GM23338 (cell line): ENCODE data around the gene FHOD1. TPM values are rescaled to one million over a fixed set of nuclear protein-coding genes. Genes with fewer than 3 reads are reported as not detected.

Experiments
- ATAC-seq: fragments of 200-7000 bp; cut with Tn5 transposase; 3 replicates; pipeline ENCODE4 v1.9.1; 2020
- DNase-seq: peaks from one replicate; pipeline ENCODE4 v3.0.0-alpha.2; 2015; ENCODE audit warnings: low spot score
- H2AFZ ChIP-seq: fragments of 200-600 bp; sonication (generic); 2 replicates; pipeline ENCODE4 v1.8.0; 2016; ENCODE audit warnings: antibody characterized with exemption, mild to moderate bottlenecking, moderate library complexity
- H3F3A ChIP-seq: fragments of 200-600 bp; sonication (generic); replicated peaks from 2 replicates; pipeline ENCODE4 v1.8.0; 2017; ENCODE audit warnings: antibody characterized with exemption, mixed run types, low read depth
- H3K27ac ChIP-seq: fragments of 200-600 bp; sonication (generic); 2 replicates; pipeline ENCODE4 v1.6.1; 2016; ENCODE audit warnings: low read depth
- H3K27me3 ChIP-seq: fragments of 200-600 bp; sonication (generic); 2 replicates; pipeline ENCODE4 v1.8.0; 2016; ENCODE audit warnings: mild to moderate bottlenecking, mixed run types, moderate library complexity; ENCODE audit not compliant: insufficient read depth
- H3K36me3 ChIP-seq: fragments of 200-600 bp; sonication (generic); 2 replicates; pipeline ENCODE4 v1.8.0; 2016; ENCODE audit warnings: mild to moderate bottlenecking; ENCODE audit not compliant: insufficient read depth
- H3K4me1 ChIP-seq: fragments of 200-600 bp; sonication (generic); 2 replicates; pipeline ENCODE4 v1.8.0; 2016; ENCODE audit warnings: mild to moderate bottlenecking, moderate library complexity; ENCODE audit not compliant: insufficient read depth
- H3K4me2 ChIP-seq: fragments of 200-600 bp; sonication (generic); 2 replicates; pipeline ENCODE4 v1.7.1; 2017; ENCODE audit warnings: mixed run types
- H3K4me3 ChIP-seq: fragments of 200-600 bp; sonication (generic); 2 replicates; pipeline ENCODE4 v1.6.1; 2016; ENCODE audit warnings: mixed run types
- H3K79me2 ChIP-seq: fragments of 200-600 bp; sonication (generic); replicated peaks from 2 replicates; pipeline ENCODE4 v1.8.0; 2017; ENCODE audit warnings: mild to moderate bottlenecking; ENCODE audit not compliant: insufficient read depth
- H3K9me2 ChIP-seq: fragments of 200-600 bp; sonication (generic); 2 replicates; pipeline ENCODE4 v1.8.0; 2017; ENCODE audit not compliant: insufficient read depth
- H4K20me1 ChIP-seq: fragments of 200-600 bp; sonication (generic); replicated peaks from 2 replicates; pipeline ENCODE4 v1.8.0; 2017; ENCODE audit warnings: mild to moderate bottlenecking; ENCODE audit not compliant: insufficient read depth
- H3K27ac Mint-ChIP-seq: 2 replicates; pipeline ENCODE4 v1.8.0; 2020; ENCODE audit warnings: inconsistent platforms, mild to moderate bottlenecking, moderate library complexity, mixed read lengths
- H3K27me3 Mint-ChIP-seq: 3 replicates; pipeline ENCODE4 v1.8.0; 2022; ENCODE audit warnings: low read depth, mild to moderate bottlenecking, moderate library complexity, mixed read lengths, inconsistent platforms; ENCODE audit not compliant: insufficient read depth, poor library complexity
- H3K36me3 Mint-ChIP-seq: 3 replicates; pipeline ENCODE4 v1.8.0; 2021; ENCODE audit warnings: low read depth, mild to moderate bottlenecking, inconsistent platforms, moderate library complexity, mixed read lengths
- H3K4me1 Mint-ChIP-seq: 3 replicates; pipeline ENCODE4 v1.8.0; 2020; ENCODE audit warnings: mild to moderate bottlenecking, inconsistent platforms, mixed read lengths
- H3K4me3 Mint-ChIP-seq: 3 replicates; pipeline ENCODE4 v1.8.0; 2021; ENCODE audit warnings: moderate library complexity, mild to moderate bottlenecking, inconsistent platforms, mixed read lengths
- H3K9me3 Mint-ChIP-seq: 3 replicates; pipeline ENCODE4 v1.8.0; 2020; ENCODE audit warnings: moderate library complexity, mild to moderate bottlenecking, inconsistent platforms, mixed read lengths
- CREB1 ChIP-seq: fragments of 250-450 bp; sonication (Bioruptor Pico); IDR thresholded peaks from 2 replicates; pipeline ENCODE4 v1.5.0; 2020; ENCODE audit warnings: low read depth, mild to moderate bottlenecking, moderate library complexity
- EZH2 ChIP-seq: fragments of 200-600 bp; sonication (generic); IDR thresholded peaks from one replicate; pipeline ENCODE4 v1.8.0; 2017; ENCODE audit warnings: antibody characterized with exemption, mild to moderate bottlenecking, low read depth; ENCODE audit not compliant: unreplicated experiment
- EZH2phosphoT487 ChIP-seq: fragments of 200-600 bp; sonication (generic); IDR thresholded peaks from one replicate; pipeline ENCODE4 v1.8.1; 2018; ENCODE audit warnings: antibody characterized with exemption; ENCODE audit not compliant: unreplicated experiment
- JUNB ChIP-seq: IDR thresholded peaks from one replicate; pipeline ENCODE4 v1.6.1; 2016; ENCODE audit warnings: antibody characterized with exemption; ENCODE audit not compliant: unreplicated experiment
- NANOG ChIP-seq: IDR thresholded peaks from 2 replicates; pipeline ENCODE4 v1.6.1; 2016; ENCODE audit warnings: antibody characterized with exemption, borderline replicate concordance
- POLR2AphosphoS5 ChIP-seq: IDR thresholded peaks from 2 replicates; pipeline ENCODE4 v1.6.1; 2016; ENCODE audit warnings: antibody characterized with exemption, low read depth
- STAT1 ChIP-seq: IDR thresholded peaks from one replicate; pipeline ENCODE4 v1.6.1; 2016; ENCODE audit warnings: antibody characterized with exemption; ENCODE audit not compliant: unreplicated experiment
- ZNF114 ChIP-seq: fragments of 250-450 bp; sonication (Bioruptor Pico); IDR thresholded peaks from 2 replicates; pipeline ENCODE4 v1.5.0; 2020; ENCODE audit warnings: mild to moderate bottlenecking, moderate library complexity
- ZNF331 ChIP-seq: fragments of 250-450 bp; sonication (Bioruptor Pico); IDR thresholded peaks from 2 replicates; pipeline ENCODE4 v1.5.0; 2020; ENCODE audit warnings: low read depth, mild to moderate bottlenecking, moderate library complexity
- polyA plus RNA-seq: library from polyadenylated mRNA; unstranded; fragments of >200 nt; fragmentation: Nextera tagmentation; extraction: Ambion mirVana; gene quantifications from 2 replicates; pipeline ENCODE4 v1.2.1, GENCODE V29; 2016
- total RNA-seq: library from RNA; depleted of rRNA; stranded (reverse); fragments of >200 nt; shearing (Covaris generic); gene quantifications from 2 replicates; pipeline ENCODE4 v1.2.3, GENCODE V29; 2014
- TF ChIP-seq, protein P1 (sequence below): IDR thresholded peaks from one replicate; pipeline ENCODE4 v1.6.1; 2018; ENCODE audit warnings: antibody characterized with exemption; ENCODE audit not compliant: unreplicated experiment
- TF ChIP-seq, protein P2 (sequence below): fragments of 250-450 bp; sonication (Bioruptor Pico); IDR thresholded peaks from 2 replicates; pipeline ENCODE4 v1.5.0; 2020; ENCODE audit warnings: mild to moderate bottlenecking, moderate library complexity
- TF ChIP-seq, protein P3 (sequence below): IDR thresholded peaks from 2 replicates; pipeline ENCODE4 v1.6.1; 2016; ENCODE audit warnings: antibody characterized with exemption
- TF ChIP-seq, protein P4 (sequence below), 2 experiments: fragments of 200-600 bp in 1 of 2; sonication (generic) in 1 of 2; conservative IDR thresholded peaks; 2 replicates each; pipeline versions ENCODE4 v1.5.1 to v1.6.1; 2016 to 2017; ENCODE audit warnings: antibody characterized with exemption in 2 of 2, low read depth in 2 of 2, mild to moderate bottlenecking in 2 of 2, moderate library complexity in 1 of 2

Gene FHOD1
- total and polyA plus RNA-seq, 2 experiments from 2014 or later = 26.2 to 52.7 TPM

DNA sequence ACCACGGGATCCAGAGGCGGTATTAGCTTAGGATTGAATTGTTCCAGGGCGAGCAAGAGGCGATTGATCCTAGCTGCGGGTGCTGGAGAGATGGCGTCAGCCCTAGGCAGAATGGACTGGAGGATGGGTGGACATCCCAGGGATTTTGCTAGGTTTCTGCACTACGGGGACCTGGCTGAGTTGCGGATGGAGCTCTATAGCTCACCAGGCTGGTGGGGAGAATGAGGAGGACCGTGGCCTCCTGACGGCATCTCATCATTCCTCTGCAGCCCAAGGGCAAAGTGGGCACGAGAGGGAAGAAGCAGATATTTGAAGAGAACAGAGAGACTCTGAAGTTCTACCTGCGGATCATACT, 19.7 kb downstream of the FHOD1 start:
- Histone ChIP-seq H2AFZ (peak overlapping the region; percentile 70; the same call in 1 of the 2 replicates), H3K27me3 (no peaks in the 10 kb centered on the region), H3K79me2 (peaks cover 11% of the 10 kb centered on the region), H3K4me1 (peaks cover 3% of the 10 kb centered on the region; the same call in 1 of the 2 replicates), H3F3A (no peaks in the 10 kb centered on the region), H4K20me1 (peaks cover 5% of the 10 kb centered on the region; the same call in 1 of the 2 replicates), H3K36me3 (peaks cover 9% of the 10 kb centered on the region; the same call in 1 of the 2 replicates), H3K9me2 (no peaks in the 10 kb centered on the region), H3K4me3 (peak overlapping the region; percentile 86), H3K4me2 (peak overlapping the region; percentile 93), H3K27ac (peak overlapping the region; percentile 81; the same call in 1 of the 2 replicates)
- H3K27me3 Mint-ChIP-seq = peaks cover 20% of the 10 kb centered on the region
- no peak for TF ChIP-seq CREB1 (CRISPR knock-in tag)
- TF ChIP-seq, protein P1, sequence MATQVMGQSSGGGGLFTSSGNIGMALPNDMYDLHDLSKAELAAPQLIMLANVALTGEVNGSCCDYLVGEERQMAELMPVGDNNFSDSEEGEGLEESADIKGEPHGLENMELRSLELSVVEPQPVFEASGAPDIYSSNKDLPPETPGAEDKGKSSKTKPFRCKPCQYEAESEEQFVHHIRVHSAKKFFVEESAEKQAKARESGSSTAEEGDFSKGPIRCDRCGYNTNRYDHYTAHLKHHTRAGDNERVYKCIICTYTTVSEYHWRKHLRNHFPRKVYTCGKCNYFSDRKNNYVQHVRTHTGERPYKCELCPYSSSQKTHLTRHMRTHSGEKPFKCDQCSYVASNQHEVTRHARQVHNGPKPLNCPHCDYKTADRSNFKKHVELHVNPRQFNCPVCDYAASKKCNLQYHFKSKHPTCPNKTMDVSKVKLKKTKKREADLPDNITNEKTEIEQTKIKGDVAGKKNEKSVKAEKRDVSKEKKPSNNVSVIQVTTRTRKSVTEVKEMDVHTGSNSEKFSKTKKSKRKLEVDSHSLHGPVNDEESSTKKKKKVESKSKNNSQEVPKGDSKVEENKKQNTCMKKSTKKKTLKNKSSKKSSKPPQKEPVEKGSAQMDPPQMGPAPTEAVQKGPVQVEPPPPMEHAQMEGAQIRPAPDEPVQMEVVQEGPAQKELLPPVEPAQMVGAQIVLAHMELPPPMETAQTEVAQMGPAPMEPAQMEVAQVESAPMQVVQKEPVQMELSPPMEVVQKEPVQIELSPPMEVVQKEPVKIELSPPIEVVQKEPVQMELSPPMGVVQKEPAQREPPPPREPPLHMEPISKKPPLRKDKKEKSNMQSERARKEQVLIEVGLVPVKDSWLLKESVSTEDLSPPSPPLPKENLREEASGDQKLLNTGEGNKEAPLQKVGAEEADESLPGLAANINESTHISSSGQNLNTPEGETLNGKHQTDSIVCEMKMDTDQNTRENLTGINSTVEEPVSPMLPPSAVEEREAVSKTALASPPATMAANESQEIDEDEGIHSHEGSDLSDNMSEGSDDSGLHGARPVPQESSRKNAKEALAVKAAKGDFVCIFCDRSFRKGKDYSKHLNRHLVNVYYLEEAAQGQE = no peak
- TF ChIP-seq, protein P2, sequence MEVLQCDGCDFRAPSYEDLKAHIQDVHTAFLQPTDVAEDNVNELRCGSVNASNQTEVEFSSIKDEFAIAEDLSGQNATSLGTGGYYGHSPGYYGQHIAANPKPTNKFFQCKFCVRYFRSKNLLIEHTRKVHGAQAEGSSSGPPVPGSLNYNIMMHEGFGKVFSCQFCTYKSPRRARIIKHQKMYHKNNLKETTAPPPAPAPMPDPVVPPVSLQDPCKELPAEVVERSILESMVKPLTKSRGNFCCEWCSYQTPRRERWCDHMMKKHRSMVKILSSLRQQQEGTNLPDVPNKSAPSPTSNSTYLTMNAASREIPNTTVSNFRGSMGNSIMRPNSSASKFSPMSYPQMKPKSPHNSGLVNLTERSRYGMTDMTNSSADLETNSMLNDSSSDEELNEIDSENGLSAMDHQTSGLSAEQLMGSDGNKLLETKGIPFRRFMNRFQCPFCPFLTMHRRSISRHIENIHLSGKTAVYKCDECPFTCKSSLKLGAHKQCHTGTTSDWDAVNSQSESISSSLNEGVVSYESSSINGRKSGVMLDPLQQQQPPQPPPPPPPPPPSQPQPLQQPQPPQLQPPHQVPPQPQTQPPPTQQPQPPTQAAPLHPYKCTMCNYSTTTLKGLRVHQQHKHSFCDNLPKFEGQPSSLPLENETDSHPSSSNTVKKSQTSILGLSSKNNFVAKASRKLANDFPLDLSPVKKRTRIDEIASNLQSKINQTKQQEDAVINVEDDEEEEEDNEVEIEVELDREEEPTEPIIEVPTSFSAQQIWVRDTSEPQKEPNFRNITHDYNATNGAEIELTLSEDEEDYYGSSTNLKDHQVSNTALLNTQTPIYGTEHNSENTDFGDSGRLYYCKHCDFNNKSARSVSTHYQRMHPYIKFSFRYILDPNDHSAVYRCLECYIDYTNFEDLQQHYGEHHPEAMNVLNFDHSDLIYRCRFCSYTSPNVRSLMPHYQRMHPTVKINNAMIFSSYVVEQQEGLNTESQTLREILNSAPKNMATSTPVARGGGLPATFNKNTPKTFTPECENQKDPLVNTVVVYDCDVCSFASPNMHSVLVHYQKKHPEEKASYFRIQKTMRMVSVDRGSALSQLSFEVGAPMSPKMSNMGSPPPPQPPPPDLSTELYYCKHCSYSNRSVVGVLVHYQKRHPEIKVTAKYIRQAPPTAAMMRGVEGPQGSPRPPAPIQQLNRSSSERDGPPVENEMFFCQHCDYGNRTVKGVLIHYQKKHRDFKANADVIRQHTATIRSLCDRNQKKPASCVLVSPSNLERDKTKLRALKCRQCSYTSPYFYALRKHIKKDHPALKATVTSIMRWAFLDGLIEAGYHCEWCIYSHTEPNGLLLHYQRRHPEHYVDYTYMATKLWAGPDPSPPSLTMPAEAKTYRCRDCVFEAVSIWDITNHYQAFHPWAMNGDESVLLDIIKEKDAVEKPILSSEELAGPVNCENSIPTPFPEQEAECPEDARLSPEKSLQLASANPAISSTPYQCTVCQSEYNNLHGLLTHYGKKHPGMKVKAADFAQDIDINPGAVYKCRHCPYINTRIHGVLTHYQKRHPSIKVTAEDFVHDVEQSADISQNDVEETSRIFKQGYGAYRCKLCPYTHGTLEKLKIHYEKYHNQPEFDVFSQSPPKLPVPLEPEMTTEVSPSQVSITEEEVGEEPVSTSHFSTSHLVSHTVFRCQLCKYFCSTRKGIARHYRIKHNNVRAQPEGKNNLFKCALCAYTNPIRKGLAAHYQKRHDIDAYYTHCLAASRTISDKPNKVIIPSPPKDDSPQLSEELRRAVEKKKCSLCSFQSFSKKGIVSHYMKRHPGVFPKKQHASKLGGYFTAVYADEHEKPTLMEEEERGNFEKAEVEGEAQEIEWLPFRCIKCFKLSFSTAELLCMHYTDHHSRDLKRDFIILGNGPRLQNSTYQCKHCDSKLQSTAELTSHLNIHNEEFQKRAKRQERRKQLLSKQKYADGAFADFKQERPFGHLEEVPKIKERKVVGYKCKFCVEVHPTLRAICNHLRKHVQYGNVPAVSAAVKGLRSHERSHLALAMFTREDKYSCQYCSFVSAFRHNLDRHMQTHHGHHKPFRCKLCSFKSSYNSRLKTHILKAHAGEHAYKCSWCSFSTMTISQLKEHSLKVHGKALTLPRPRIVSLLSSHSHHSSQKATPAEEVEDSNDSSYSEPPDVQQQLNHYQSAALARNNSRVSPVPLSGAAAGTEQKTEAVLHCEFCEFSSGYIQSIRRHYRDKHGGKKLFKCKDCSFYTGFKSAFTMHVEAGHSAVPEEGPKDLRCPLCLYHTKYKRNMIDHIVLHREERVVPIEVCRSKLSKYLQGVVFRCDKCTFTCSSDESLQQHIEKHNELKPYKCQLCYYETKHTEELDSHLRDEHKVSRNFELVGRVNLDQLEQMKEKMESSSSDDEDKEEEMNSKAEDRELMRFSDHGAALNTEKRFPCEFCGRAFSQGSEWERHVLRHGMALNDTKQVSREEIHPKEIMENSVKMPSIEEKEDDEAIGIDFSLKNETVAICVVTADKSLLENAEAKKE (CRISPR knock-in tag) = no peak
- no peak for TF ChIP-seq NANOG
- no peak for TF ChIP-seq ZNF331
- no peak for TF ChIP-seq EZH2
- TF ChIP-seq EZH2phosphoT487 = no peak
- no peak for TF ChIP-seq JUNB
- TF ChIP-seq, protein P3, sequence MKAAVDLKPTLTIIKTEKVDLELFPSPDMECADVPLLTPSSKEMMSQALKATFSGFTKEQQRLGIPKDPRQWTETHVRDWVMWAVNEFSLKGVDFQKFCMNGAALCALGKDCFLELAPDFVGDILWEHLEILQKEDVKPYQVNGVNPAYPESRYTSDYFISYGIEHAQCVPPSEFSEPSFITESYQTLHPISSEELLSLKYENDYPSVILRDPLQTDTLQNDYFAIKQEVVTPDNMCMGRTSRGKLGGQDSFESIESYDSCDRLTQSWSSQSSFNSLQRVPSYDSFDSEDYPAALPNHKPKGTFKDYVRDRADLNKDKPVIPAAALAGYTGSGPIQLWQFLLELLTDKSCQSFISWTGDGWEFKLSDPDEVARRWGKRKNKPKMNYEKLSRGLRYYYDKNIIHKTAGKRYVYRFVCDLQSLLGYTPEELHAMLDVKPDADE = no peak
- TF ChIP-seq, protein P4, sequence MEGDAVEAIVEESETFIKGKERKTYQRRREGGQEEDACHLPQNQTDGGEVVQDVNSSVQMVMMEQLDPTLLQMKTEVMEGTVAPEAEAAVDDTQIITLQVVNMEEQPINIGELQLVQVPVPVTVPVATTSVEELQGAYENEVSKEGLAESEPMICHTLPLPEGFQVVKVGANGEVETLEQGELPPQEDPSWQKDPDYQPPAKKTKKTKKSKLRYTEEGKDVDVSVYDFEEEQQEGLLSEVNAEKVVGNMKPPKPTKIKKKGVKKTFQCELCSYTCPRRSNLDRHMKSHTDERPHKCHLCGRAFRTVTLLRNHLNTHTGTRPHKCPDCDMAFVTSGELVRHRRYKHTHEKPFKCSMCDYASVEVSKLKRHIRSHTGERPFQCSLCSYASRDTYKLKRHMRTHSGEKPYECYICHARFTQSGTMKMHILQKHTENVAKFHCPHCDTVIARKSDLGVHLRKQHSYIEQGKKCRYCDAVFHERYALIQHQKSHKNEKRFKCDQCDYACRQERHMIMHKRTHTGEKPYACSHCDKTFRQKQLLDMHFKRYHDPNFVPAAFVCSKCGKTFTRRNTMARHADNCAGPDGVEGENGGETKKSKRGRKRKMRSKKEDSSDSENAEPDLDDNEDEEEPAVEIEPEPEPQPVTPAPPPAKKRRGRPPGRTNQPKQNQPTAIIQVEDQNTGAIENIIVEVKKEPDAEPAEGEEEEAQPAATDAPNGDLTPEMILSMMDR (conservative IDR thresholded peaks at IDR 0.05; ENCODE audit: low read depth in 2 of 2) = no peak
- no peak for TF ChIP-seq POLR2AphosphoS5
- no peak for TF ChIP-seq STAT1
- no peak for TF ChIP-seq ZNF114 (CRISPR knock-in tag)
- peaks cover 47% of the 10 kb centered on the region for H3K36me3 Mint-ChIP-seq
- H3K27ac Mint-ChIP-seq = peak overlapping the region; percentile 95; the same call in 1 of the 2 replicates
- H3K4me1 Mint-ChIP-seq = peaks cover 14% of the 10 kb centered on the region
- H3K4me3 Mint-ChIP-seq = peak overlapping the region; percentile 97
- ATAC-seq (no peak), DNase-seq (no peak)
- no peaks in the 10 kb centered on the region for H3K9me3 Mint-ChIP-seq
